ENCODE data around the gene RASGRF1.

Gene RASGRF1

DNA sequence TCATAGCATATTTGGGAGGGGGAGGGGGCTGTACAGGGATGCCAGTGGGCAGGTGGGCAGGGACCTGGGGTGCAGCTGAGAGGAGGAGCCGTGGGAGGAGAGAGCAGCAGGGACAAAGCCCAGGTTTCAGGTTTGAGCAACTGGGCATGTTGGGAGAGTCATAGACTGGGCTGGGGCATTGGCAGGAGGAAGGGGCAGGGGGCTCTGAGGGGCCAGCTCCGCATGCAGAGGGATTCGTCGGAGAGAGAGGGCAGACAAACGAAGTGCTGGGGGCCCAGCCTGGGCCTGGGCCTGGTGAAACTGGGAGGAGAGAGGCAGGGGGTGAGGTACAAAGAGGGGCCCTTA lies 25.2 kb downstream of the RASGRF1 start:
- TF ChIP-seq CTCF (IDR thresholded peaks at IDR 0.05; ENCODE audit: insufficient read depth, low read depth, low read length, missing control alignments): no peak
- H3K4me3 ChIP-seq (ENCODE audit: low read depth, low read length): no peak overlapping the region
- DNase-seq (ENCODE audit: low read depth): no peak

DNA sequence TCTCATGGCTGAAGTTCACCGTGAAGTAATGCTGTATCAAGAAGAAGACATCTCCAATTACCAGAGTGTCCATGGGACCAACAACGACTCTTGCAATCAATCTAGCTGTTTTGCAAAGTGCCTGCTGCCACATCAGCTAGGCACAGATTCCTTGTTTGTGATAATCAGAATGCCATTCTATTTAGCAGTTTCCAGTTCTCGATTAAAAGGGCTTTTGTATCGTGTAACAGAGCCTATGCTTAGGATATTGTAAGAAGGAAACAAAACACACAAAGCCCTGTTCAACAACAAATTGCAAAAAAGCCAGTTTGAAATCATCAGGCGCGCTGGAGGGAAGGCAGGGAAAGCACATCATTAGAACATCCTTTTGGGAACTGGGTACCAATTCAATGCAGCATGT lies 26.1 kb downstream of the RASGRF1 start:
- TF ChIP-seq CTCF (IDR thresholded peaks at IDR 0.05; ENCODE audit: insufficient read depth, low read depth, low read length, missing control alignments): no peak
- H3K4me3 ChIP-seq (ENCODE audit: low read depth, low read length): no peak overlapping the region
- no peak for DNase-seq (ENCODE audit: low read depth)

GRCh38 chr15:79060175-79060574 lies 30.4 kb downstream of the RASGRF1 start:
- H3K4me3 ChIP-seq (ENCODE audit: low read depth, low read length): no peak overlapping the region
- TF ChIP-seq CTCF (IDR thresholded peaks at IDR 0.05; ENCODE audit: insufficient read depth, low read depth, low read length, missing control alignments): no peak
- no peak for DNase-seq (ENCODE audit: low read depth)

DNA sequence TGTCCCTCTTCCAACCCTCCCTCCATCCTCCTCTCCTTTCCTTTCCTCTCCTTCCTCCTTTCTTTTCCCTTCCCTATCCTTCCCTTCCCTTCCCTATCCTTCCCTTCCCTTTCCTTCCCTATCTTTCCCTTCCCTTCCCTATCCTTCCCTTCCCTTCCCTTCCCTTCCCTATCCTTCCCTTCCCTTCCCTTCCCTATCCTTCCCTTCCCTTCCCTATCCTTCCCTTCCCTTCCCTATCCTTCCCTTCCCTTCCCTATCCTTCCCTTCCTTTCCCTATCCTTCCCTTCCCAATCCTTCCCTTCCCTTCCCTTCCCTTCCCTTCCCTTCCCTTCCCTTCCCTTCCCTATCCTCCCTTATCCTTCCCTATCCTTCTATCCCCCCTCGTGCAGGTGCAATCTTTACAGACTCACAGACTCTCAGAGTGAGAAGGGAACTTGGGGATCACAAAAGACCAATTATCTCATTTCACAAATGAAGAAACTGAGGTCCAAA lies 31.5 kb downstream of the RASGRF1 start:
- no peak overlapping the region for H3K4me3 ChIP-seq (ENCODE audit: low read depth, low read length)
- TF ChIP-seq CTCF (IDR thresholded peaks at IDR 0.05; ENCODE audit: insufficient read depth, low read depth, low read length, missing control alignments): no peak
- DNase-seq (ENCODE audit: low read depth): no peak

DNA sequence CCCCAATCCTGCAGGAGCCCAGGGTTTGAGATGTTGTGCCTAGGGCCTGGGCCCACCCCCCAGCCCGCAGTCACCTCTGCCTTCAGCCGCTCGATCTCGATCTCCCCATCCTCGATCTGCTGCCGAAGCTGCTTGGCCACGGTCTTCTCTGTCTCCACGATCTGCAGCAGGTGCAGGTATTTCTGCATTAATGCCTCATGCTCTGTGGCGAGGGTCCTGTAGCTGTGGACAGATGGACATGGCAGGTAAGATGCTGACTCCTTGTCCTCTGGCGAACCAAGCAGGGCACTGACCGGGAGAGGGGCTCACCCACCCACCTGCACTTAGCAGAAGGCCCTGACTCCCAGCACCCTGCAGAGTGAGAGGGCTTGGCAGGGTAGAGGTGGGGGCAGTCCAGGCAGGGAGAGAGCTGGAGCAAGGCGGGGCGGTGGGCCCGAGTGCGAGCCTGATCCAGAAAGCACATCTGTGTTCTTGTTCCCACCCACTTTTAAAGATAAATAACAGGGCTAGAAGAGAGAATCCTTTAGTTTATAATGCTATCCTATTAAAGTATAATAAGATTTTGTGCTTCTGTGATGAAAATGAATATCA lies 32.2 kb downstream of the RASGRF1 start:
- no peak for TF ChIP-seq CTCF (IDR thresholded peaks at IDR 0.05; ENCODE audit: insufficient read depth, low read depth, low read length, missing control alignments)
- no peak for DNase-seq (ENCODE audit: low read depth)
- H3K4me3 ChIP-seq (ENCODE audit: low read depth, low read length): no peak overlapping the region

- TF ChIP-seq CTCF (IDR thresholded peaks at IDR 0.05; ENCODE audit: insufficient read depth, low read depth, low read length, missing control alignments): no peak
- DNase-seq (ENCODE audit: low read depth): no peak
- no peak overlapping the region for H3K4me3 ChIP-seq (ENCODE audit: low read depth, low read length)
Measured at GRCh38 chr15:79057050-79057449, 33.5 kb downstream of the RASGRF1 start.

DNA sequence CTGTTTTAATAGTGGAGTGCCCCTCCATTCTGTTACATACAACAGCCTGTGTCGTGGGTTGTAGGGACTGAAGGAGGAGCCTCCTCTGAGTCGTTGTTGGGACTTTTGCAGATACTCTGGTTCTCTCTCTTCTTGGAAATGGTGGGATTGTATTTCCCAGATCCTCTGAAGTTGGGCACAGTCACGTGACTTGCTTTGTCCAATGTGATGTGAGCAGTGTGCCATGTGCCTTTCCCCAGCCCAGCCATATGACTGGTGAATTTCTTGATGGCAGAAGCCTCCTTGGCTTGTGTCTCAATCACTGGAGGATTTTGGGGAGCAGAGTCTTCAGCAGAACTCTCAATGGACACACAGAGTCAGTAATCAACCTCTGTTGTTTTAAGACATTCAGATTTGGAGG lies 36.2 kb downstream of the RASGRF1 start:
- no peak for TF ChIP-seq CTCF (IDR thresholded peaks at IDR 0.05; ENCODE audit: insufficient read depth, low read depth, low read length, missing control alignments)
- H3K4me3 ChIP-seq (ENCODE audit: low read depth, low read length): no peak overlapping the region
- no peak for DNase-seq (ENCODE audit: low read depth)
